SK-N-SH (cell line): ENCODE data around the gene DCUN1D5. TPM values are rescaled to one million over a fixed set of nuclear protein-coding genes. Genes with fewer than 3 reads are reported as not detected.

Source experiments
- CTCF ChIA-PET: fragments of 300-600, 350-600 bp; formaldehyde crosslinking; extraction: SDS; loops from one replicate; lab custom pipeline; 2021; lab: Yijun Ruan, JAX
- POLR2A ChIA-PET: fragments of 350-600 bp; sonication (Branson Sonifier 250); formaldehyde crosslinking; extraction: SDS; loops from one replicate; lab custom pipeline; 2020; ENCODE audit warnings: antibody characterized with exemption, inconsistent platforms; lab: Yijun Ruan, JAX
- DNase-seq: peaks from one replicate; pipeline ENCODE4 v3.0.0; 2012
- H2AFZ ChIP-seq: fragments of 200-600 bp; sonication (generic); 2 replicates; pipeline ENCODE4 v1.8.1; 2016; ENCODE audit warnings: antibody characterized with exemption, mild to moderate bottlenecking, low read depth
- H3F3A ChIP-seq: fragments of 200-600 bp; sonication (generic); replicated peaks from 2 replicates; pipeline ENCODE3; 2016; ENCODE audit warnings: antibody characterized with exemption, mild to moderate bottlenecking; ENCODE audit not compliant: insufficient read depth
- H3K27ac ChIP-seq, 2 experiments: fragments of 200-500 bp in 1 of 2; fragments of 200-600 bp in 1 of 2; sonication (Bioruptor generic) in 1 of 2; sonication (generic), shearing (Covaris generic) in 1 of 2; 2 replicates each; pipeline versions ENCODE4 v1.5.1 to v1.6.1; 2014 to 2016; ENCODE audit warnings: low read depth in 2 of 2, inconsistent platforms in 1 of 2, low read length in 1 of 2, mild to moderate bottlenecking in 1 of 2, mixed read lengths in 1 of 2
- H3K27me3 ChIP-seq: fragments of 200-600 bp; sonication (generic), shearing (Covaris generic); 2 replicates; pipeline ENCODE4 v1.6.1; 2016; ENCODE audit warnings: mixed run types; ENCODE audit not compliant: insufficient read depth
- H3K36me3 ChIP-seq, 2 experiments: fragments of 200-500 bp in 1 of 2; fragments of 200-600 bp in 1 of 2; sonication (Bioruptor generic) in 1 of 2; sonication (generic) in 1 of 2; replicated peaks in 1 of 2; 2 replicates each; pipeline versions ENCODE3 to v1.5.1; 2014 to 2016; ENCODE audit warnings: low read length in 1 of 2, mild to moderate bottlenecking in 1 of 2; ENCODE audit not compliant: insufficient read depth in 2 of 2, control insufficient read depth in 1 of 2
- H3K4me1 ChIP-seq, 2 experiments: fragments of 200-500 bp in 1 of 2; fragments of 200-600 bp in 1 of 2; sonication (Bioruptor generic) in 1 of 2; sonication (generic), shearing (Covaris generic) in 1 of 2; 2 replicates each; pipeline versions ENCODE4 v1.5.1 to v1.6.1; 2014 to 2016; ENCODE audit warnings: low read depth in 1 of 2, low read length in 1 of 2, mixed run types in 1 of 2; ENCODE audit not compliant: insufficient read depth in 2 of 2, control insufficient read depth in 1 of 2
- H3K4me2 ChIP-seq: fragments of 200-600 bp; sonication (generic), shearing (Covaris generic); 2 replicates; pipeline ENCODE4 v1.6.1; 2017; ENCODE audit warnings: mixed run types
- H3K4me3 ChIP-seq, 2 experiments: fragments of 200-500 bp in 1 of 2; fragments of 200-600 bp in 1 of 2; sonication (Bioruptor generic) in 1 of 2; sonication (generic), shearing (Covaris generic) in 1 of 2; 2 replicates each; pipeline versions ENCODE4 v1.5.1 to v1.8.1; 2014 to 2016; ENCODE audit warnings: low read depth in 2 of 2, inconsistent platforms in 1 of 2, low read length in 1 of 2, mild to moderate bottlenecking in 1 of 2, mixed read lengths in 1 of 2, moderate library complexity in 1 of 2
- H3K79me2 ChIP-seq: fragments of 200-600 bp; sonication (generic); 2 replicates; pipeline ENCODE4 v1.8.1; 2017; ENCODE audit warnings: mild to moderate bottlenecking; ENCODE audit not compliant: insufficient read depth
- H3K9ac ChIP-seq: fragments of 200-600 bp; sonication (generic); 2 replicates; pipeline ENCODE4 v1.6.1; 2017; ENCODE audit warnings: mixed run types
- H3K9me2 ChIP-seq: fragments of 200-600 bp; sonication (generic); 2 replicates; pipeline ENCODE4 v1.6.1; 2017; ENCODE audit warnings: mixed run types
- H3K9me3 ChIP-seq: fragments of 200-600 bp; sonication (generic); 2 replicates; pipeline ENCODE4 v1.6.1; 2017; ENCODE audit warnings: mixed run types, mild to moderate bottlenecking, moderate library complexity
- H4K20me1 ChIP-seq: fragments of 200-600 bp; sonication (generic); 2 replicates; pipeline ENCODE4 v1.6.1; 2017; ENCODE audit warnings: mild to moderate bottlenecking, mixed run types; ENCODE audit not compliant: insufficient read depth
- EZH2phosphoT487 ChIP-seq: fragments of 200-600 bp; sonication (generic); IDR thresholded peaks from 2 replicates; pipeline ENCODE4 v1.6.1; 2017; ENCODE audit warnings: low read depth, mixed run types, mild to moderate bottlenecking, antibody characterized with exemption, moderate library complexity, borderline replicate concordance
- FOSL2 ChIP-seq: IDR thresholded peaks from 2 replicates; pipeline ENCODE4 v1.4.0; 2012; ENCODE audit warnings: low read depth, mild to moderate bottlenecking, moderate library complexity, borderline replicate concordance
- GATA2 ChIP-seq: sonication (generic); formaldehyde crosslinking; IDR thresholded peaks from 2 replicates; pipeline ENCODE4 v1.5.0; 2020; ENCODE audit warnings: mild to moderate bottlenecking, missing genetic modification reagents
- MAX ChIP-seq: IDR thresholded peaks from 2 replicates; pipeline ENCODE4 v1.4.0; 2012; ENCODE audit warnings: low read depth
- PBX3 ChIP-seq: IDR thresholded peaks from 2 replicates; pipeline ENCODE4; 2012
- RAD21 ChIP-seq: IDR thresholded peaks from 2 replicates; pipeline ENCODE4 v1.6.1; 2012; ENCODE audit warnings: mild to moderate bottlenecking, low read length
- REST ChIP-seq: IDR thresholded peaks from 2 replicates; pipeline ENCODE4 v1.6.1; 2012; ENCODE audit warnings: mild to moderate bottlenecking, low read depth, low read length, moderate library complexity
- TEAD4 ChIP-seq: IDR thresholded peaks from 2 replicates; pipeline ENCODE4 v1.4.0; 2012; ENCODE audit warnings: mild to moderate bottlenecking, borderline replicate concordance; ENCODE audit not compliant: insufficient read depth
- USF1 ChIP-seq: IDR thresholded peaks from 2 replicates; pipeline ENCODE4 v1.4.0; 2012; ENCODE audit warnings: low read depth, borderline replicate concordance
- WGBS: methylation state at CpG from one replicate; pipeline ENCODE4 v1.1.6; 2017; ENCODE audit warnings: low lambda C conversion rate; 5-methylcytosine and 5-hydroxymethylcytosine counted together
- polyA plus RNA-seq, 3 experiments: library from polyadenylated mRNA; depleted of rRNA; stranded (reverse); fragments of >200 nt; gene quantifications; 2 replicates each; pipeline ENCODE4 v1.2.3, GENCODE V29; 2012
- TF ChIP-seq, protein P1 (sequence below): fragments of 200-600 bp; sonication (generic); IDR thresholded peaks from 2 replicates; pipeline ENCODE4 v1.6.1; 2017; ENCODE audit warnings: antibody characterized with exemption, mild to moderate bottlenecking, moderate library complexity

The DCUN1D5 gene
- polyA plus RNA-seq, 1 of the 3 experiments (the other 2 are of a cell fraction): 33.1 TPM

DNA sequence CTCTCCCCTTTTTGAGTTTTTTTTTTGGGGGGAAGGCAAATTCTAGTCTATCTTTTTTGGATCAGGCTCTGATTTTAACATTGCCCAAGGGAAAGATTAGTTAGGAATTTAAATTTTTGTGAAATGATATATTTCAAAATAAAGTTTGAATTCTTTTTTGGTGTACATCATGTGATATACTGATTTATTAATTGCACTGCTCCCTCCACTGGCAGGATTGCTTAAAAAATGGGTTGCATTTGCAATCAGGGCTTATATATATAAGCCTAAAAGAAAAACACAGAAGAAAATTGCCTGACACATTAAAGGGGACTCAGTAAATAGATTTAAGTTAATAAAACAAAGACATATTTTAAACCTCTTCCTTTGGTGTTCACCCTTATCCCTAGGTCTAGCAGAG, 18.4 kb upstream of the DCUN1D5 start:
- H3K9ac ChIP-seq: peak overlapping the region; percentile 80; the same call in 1 of the 2 replicates
- H3K27ac ChIP-seq: peak overlapping the region in 1 of 2 experiments; percentile 74; a peak in 2 of 4 replicates
- ChIA-PET CTCF (interaction anchor here (1.1 to 2.6 kb wide), 3 partner anchors 13 to 40 kb away, joined by 3 to 27 read pairs (median 11); partner anchors contain the start of gene DCUN1D5), POLR2A (no interaction called here)
- TF ChIP-seq FOSL2 (no peak), PBX3 (no peak), GATA2 (no peak), RAD21 (peak; percentile 12; the same call in 1 of the 2 replicates), USF1 (peak; percentile 30; the same call in 1 of the 2 replicates)
- TF ChIP-seq, protein P1, sequence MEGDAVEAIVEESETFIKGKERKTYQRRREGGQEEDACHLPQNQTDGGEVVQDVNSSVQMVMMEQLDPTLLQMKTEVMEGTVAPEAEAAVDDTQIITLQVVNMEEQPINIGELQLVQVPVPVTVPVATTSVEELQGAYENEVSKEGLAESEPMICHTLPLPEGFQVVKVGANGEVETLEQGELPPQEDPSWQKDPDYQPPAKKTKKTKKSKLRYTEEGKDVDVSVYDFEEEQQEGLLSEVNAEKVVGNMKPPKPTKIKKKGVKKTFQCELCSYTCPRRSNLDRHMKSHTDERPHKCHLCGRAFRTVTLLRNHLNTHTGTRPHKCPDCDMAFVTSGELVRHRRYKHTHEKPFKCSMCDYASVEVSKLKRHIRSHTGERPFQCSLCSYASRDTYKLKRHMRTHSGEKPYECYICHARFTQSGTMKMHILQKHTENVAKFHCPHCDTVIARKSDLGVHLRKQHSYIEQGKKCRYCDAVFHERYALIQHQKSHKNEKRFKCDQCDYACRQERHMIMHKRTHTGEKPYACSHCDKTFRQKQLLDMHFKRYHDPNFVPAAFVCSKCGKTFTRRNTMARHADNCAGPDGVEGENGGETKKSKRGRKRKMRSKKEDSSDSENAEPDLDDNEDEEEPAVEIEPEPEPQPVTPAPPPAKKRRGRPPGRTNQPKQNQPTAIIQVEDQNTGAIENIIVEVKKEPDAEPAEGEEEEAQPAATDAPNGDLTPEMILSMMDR: peak; percentile 72
- H3K27me3 ChIP-seq: no peaks in the 10 kb centered on the region
- peaks cover 11% of the 10 kb centered on the region for H3F3A ChIP-seq
- H3K9me2 ChIP-seq: no peaks in the 10 kb centered on the region
- H3K4me3 ChIP-seq: peak overlapping the region; percentile 74 to 75
- no peaks in the 10 kb centered on the region for H4K20me1 ChIP-seq
- peaks cover 10 to 15% of the 10 kb centered on the region in 2 experiments for H3K36me3 ChIP-seq
- DNase-seq: no peak
- H3K79me2 ChIP-seq: peaks cover 24% of the 10 kb centered on the region
- H3K4me2 ChIP-seq: peak overlapping the region; percentile 86
- H3K4me1 ChIP-seq: peaks cover 0 to 7% of the 10 kb centered on the region in 2 experiments; a peak in 2 of 4 replicates
- H2AFZ ChIP-seq: peak overlapping the region; percentile 80
- H3K9me3 ChIP-seq: no peaks in the 10 kb centered on the region

GRCh38 chr11:103109818-103110388, 17.9 kb upstream of the DCUN1D5 start:
- H3K27ac ChIP-seq: peak overlapping the region; percentile 74 to 87
- peaks cover 11% of the 10 kb centered on the region for H3F3A ChIP-seq
- no peaks in the 10 kb centered on the region for H3K27me3 ChIP-seq
- H3K79me2 ChIP-seq: peaks cover 24% of the 10 kb centered on the region
- H3K4me2 ChIP-seq: peak overlapping the region; percentile 86
- H3K9me2 ChIP-seq: no peaks in the 10 kb centered on the region
- H3K9me3 ChIP-seq: no peaks in the 10 kb centered on the region
- 5% methylated on average over 26 of the region's 26 CpGs for WGBS
- no peak for TF ChIP-seq TEAD4
- no peak for TF ChIP-seq REST
- no peak for TF ChIP-seq RAD21
- peak; percentile 47 for TF ChIP-seq MAX
- no peak for TF ChIP-seq EZH2phosphoT487
- peak; percentile 2; the same call in 1 of the 2 replicates for TF ChIP-seq GATA2
- no peak for TF ChIP-seq PBX3
- no peak for DNase-seq
- ChIA-PET POLR2A (interaction anchor here (0.8 to 1.9 kb wide), 3 partner anchors 9 to 20 kb away, joined by 3 to 20 read pairs (median 5); partner anchors contain the start of gene DCUN1D5), CTCF (interaction anchor here (0.7 to 2.6 kb wide), 15 partner anchors 9 to 497 kb away, joined by 3 to 27 read pairs (median 5); partner anchors contain the start of gene DCUN1D5)
- peaks cover 0 to 7% of the 10 kb centered on the region in 2 experiments; a peak in 2 of 4 replicates for H3K4me1 ChIP-seq
- peak overlapping the region; percentile 74 to 75 for H3K4me3 ChIP-seq
- H2AFZ ChIP-seq: peak overlapping the region; percentile 80
- H3K9ac ChIP-seq: peak overlapping the region; percentile 80
- H3K36me3 ChIP-seq: peaks cover 9 to 10% of the 10 kb centered on the region in 2 experiments
- no peaks in the 10 kb centered on the region for H4K20me1 ChIP-seq
